NT2/D1 (cell line): ENCODE results near the gene FOXP1.

Source experiments
- DNase-seq: peaks from one replicate; pipeline ENCODE4 v3.0.0-alpha.2; 2011; ENCODE audit warnings: low read depth, low spot score
- H3K27me3 ChIP-seq: 2 replicates; pipeline ENCODE4 v1.6.0; 2011; ENCODE audit warnings: mild to moderate bottlenecking; ENCODE audit not compliant: insufficient read length, insufficient read depth
- H3K36me3 ChIP-seq: 2 replicates; pipeline ENCODE4 v1.6.1; 2011; ENCODE audit warnings: mild to moderate bottlenecking, low read length, mixed read lengths; ENCODE audit not compliant: insufficient read depth, insufficient read length
- H3K4me1 ChIP-seq: 2 replicates; pipeline ENCODE4 v1.5.1; 2011; ENCODE audit not compliant: insufficient read depth, insufficient read length
- H3K4me3 ChIP-seq: 2 replicates; pipeline ENCODE4 v1.5.1; 2011; ENCODE audit warnings: low read depth; ENCODE audit not compliant: insufficient read length
- H3K9ac ChIP-seq: 2 replicates; pipeline ENCODE4 v1.6.0; 2011; ENCODE audit warnings: low read depth; ENCODE audit not compliant: insufficient read length
- H3K9me3 ChIP-seq: 2 replicates; pipeline ENCODE4 v1.5.1; 2011; ENCODE audit warnings: mild to moderate bottlenecking, low read length; ENCODE audit not compliant: insufficient read depth
- SUZ12 ChIP-seq: IDR thresholded peaks from 2 replicates; pipeline ENCODE4 v1.6.1; 2011; ENCODE audit not compliant: insufficient read length, insufficient read depth; ENCODE audit errors: extremely low read depth
- YY1 ChIP-seq: IDR thresholded peaks from 2 replicates; pipeline ENCODE4 v1.6.1; 2011; ENCODE audit not compliant: insufficient read length, insufficient read depth
- ZNF274 ChIP-seq: IDR thresholded peaks from 2 replicates; pipeline ENCODE4 v1.6.1; 2011; ENCODE audit warnings: mild to moderate bottlenecking, low read depth, low read length

Gene FOXP1

DNA sequence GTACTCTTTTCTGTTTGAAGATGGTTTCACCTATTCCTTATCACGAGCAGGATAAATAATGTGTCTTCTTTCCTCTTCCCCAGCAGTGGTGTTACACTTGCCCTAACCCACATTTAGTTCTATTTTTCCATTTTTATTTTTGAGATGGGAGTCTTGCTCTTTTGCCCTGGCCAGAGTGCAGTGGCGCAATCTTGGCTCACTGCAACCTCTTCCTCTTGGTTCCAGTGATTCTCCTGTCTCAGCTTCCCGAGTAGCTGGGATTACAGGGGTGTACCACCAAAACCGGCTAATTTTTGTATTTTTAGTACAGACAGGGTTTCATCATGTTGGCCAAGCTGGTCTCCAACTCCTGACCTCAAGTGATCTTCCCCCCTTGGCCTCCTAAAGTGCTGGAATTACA, 372.4 kb downstream of the FOXP1 start:
- Histone ChIP-seq H3K4me1 (peaks cover 2% of the 10 kb centered on the region), H3K9me3 (no peaks in the 10 kb centered on the region), H3K4me3 (no peak overlapping the region), H3K27me3 (no peaks in the 10 kb centered on the region), H3K9ac (no peak overlapping the region), H3K36me3 (no peaks in the 10 kb centered on the region)
- TF ChIP-seq ZNF274 = no peak
- TF ChIP-seq YY1 = no peak
- no peak for TF ChIP-seq SUZ12
- DNase-seq = no peak

DNA sequence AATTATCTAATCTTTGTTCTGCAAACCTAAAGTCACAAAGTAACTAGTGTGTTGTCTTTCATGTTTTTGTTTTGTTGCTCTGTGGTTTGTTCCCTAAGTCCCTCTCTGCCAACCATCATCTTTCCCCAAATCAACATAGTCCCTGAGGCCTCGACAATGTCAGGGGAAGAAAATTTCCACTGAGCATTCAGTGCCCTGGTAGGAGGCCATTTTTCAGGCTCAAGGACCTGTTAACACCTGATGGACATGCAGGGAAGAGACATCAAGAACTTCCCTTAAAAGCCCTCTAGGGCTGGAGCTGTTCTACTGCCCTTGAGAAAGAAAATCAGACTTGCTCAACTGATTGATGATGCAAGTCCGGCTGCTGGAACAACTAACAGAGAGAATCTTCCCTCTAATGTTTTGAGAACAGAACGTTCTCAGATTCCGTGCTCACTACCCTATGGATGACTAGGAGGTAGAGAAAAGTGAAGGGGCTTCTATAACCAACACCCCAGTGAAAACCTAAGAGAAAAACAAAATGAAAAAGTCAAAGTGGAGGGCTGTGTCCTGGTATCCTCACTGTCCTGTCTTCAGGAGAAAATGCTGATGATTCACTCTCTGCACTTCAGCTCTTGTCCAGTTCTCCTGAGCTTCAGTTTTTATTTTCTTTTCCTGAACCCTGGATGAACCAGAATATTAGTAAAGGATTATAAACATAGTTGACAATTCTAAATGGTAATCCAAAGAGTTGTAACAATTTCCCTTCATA, 373.1 kb downstream of the FOXP1 start:
- Histone ChIP-seq H3K9ac (no peak overlapping the region), H3K36me3 (no peaks in the 10 kb centered on the region), H3K4me3 (no peak overlapping the region), H3K4me1 (peaks cover 2% of the 10 kb centered on the region), H3K27me3 (no peaks in the 10 kb centered on the region), H3K9me3 (no peaks in the 10 kb centered on the region)
- TF ChIP-seq ZNF274 = no peak
- no peak for TF ChIP-seq SUZ12
- TF ChIP-seq YY1 = peak; percentile 38
- peak; percentile 9 for DNase-seq

DNA sequence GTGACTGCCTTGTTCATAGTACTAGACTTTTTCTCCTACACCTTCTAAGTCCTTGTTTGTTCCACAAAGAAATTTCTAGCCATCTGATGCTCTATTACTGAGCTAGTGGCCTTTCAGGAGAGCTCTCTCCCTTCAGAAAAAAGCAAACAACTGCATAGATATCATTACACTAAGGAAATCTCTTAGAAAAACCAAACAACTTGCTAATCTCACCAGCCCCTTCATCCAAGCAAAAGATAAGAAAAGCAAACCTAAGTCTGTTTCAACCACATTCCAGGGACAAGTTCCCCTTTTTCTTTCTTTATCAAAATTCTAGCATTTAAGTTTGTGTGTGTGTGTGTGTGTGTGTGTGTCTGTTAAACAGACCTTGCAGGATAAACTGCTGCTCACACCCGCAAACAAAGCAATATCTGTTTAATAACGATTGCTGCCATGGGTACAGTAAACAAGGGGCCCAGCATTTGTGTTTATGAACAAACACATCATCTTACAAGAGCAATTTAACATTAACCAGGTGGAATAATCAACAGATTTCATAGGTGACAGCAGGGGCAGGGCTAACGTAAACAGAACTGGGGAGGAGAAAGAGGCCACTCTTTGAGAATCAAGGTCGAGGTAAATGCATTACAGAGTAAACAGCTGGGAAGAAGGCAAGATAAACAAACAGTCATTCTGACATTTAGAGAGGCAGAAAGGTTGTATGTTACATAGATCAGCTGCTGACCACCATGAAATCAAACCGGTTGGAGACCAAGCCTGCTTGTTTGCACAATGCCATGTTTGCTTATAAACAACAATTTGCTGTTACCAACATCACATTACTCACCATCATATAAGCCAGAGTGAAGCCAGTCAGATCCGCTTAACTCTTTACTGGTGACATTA, 375.1 kb downstream of the FOXP1 start:
- Histone ChIP-seq H3K9ac (no peak overlapping the region), H3K4me3 (no peak overlapping the region), H3K36me3 (no peaks in the 10 kb centered on the region), H3K27me3 (no peaks in the 10 kb centered on the region), H3K4me1 (peaks cover 5% of the 10 kb centered on the region), H3K9me3 (no peaks in the 10 kb centered on the region)
- TF ChIP-seq SUZ12 = no peak
- TF ChIP-seq ZNF274 = no peak
- no peak for TF ChIP-seq YY1
- DNase-seq = no peak

GRCh38 chr3:71207632-71208031, 375.9 kb downstream of the FOXP1 start:
- Histone ChIP-seq H3K36me3 (no peaks in the 10 kb centered on the region), H3K9me3 (no peaks in the 10 kb centered on the region), H3K4me1 (peaks cover 5% of the 10 kb centered on the region), H3K9ac (no peak overlapping the region), H3K4me3 (no peak overlapping the region), H3K27me3 (no peaks in the 10 kb centered on the region)
- DNase-seq = no peak
- TF ChIP-seq ZNF274 = no peak
- TF ChIP-seq SUZ12 = no peak

GRCh38 chr3:71206305-71207165, 377.0 kb downstream of the FOXP1 start:
- DNase-seq = no peak
- Histone ChIP-seq H3K36me3 (no peaks in the 10 kb centered on the region), H3K27me3 (no peaks in the 10 kb centered on the region), H3K9me3 (no peaks in the 10 kb centered on the region), H3K9ac (no peak overlapping the region), H3K4me3 (no peak overlapping the region), H3K4me1 (peaks cover 5% of the 10 kb centered on the region)
- TF ChIP-seq ZNF274 = no peak
- TF ChIP-seq SUZ12 = no peak
- no peak for TF ChIP-seq YY1

DNA sequence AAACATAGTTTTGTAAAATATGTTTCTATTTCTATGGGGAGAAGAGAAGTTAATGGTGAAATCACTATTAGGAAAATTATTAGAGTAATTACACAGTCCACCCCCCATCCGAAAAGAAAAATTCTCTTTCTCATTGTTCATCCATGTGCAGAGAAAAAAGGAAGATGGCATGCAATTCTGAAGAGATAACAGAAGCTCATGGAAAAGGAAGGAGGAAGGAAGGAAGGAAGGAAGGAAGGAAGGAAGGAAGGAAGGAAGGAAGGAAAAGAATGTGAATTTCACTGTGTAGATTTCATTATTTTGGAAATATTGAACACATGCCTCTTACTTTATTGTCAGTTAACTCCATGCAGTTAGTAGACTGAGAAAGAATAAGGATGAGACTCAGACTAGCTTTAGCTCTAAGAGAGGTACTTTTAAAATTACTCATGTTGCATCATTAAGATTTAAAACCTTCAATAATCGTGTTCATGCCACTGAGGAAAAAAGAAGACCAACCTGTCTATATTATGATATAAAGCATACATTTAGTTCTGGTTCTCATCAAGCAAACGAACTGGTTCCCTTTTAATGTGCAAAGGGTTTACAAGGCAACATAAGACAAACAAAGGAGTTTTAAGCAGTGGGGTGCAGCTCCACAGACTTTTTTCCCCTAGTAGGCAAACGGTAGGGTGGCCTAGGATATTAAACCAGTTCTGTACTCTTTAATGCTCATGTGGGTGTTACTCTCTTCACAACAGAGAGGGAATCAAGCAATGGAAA, 379.6 kb downstream of the FOXP1 start:
- Histone ChIP-seq H3K4me3 (no peak overlapping the region), H3K9ac (no peak overlapping the region), H3K4me1 (peaks cover 5% of the 10 kb centered on the region), H3K36me3 (no peaks in the 10 kb centered on the region), H3K9me3 (no peaks in the 10 kb centered on the region), H3K27me3 (no peaks in the 10 kb centered on the region)
- no peak for DNase-seq
- no peak for TF ChIP-seq YY1
- TF ChIP-seq ZNF274 = no peak
- TF ChIP-seq SUZ12 = no peak
